Upper lobe of right lung (tissue), 1 donor: ENCODE data around the gene LIMD2. TPM values are rescaled to one million over a fixed set of nuclear protein-coding genes. Genes with fewer than 3 reads are reported as not detected.

ENCODE experiments used
- ATAC-seq: fragments of 200-7000 bp; cut with Tn5 transposase; one replicate; pipeline ENCODE4 v1.9.1; 2020; ENCODE audit warnings: mild to moderate bottlenecking, moderate library complexity
- DNase-seq: peaks from one replicate; pipeline ENCODE4 v3.0.0-alpha.2; 2020
- H3K27ac ChIP-seq: fragments of 200-600 bp; one replicate; pipeline ENCODE4 v1.8.0; 2022
- H3K27me3 ChIP-seq: fragments of 200-600 bp; one replicate; pipeline ENCODE4 v1.8.0; 2022; ENCODE audit warnings: mild to moderate bottlenecking
- H3K36me3 ChIP-seq: fragments of 200-600 bp; one replicate; pipeline ENCODE4 v1.8.0; 2022
- H3K4me1 ChIP-seq: fragments of 200-600 bp; one replicate; pipeline ENCODE4 v1.8.0; 2022
- H3K4me3 ChIP-seq: fragments of 200-600 bp; one replicate; pipeline ENCODE4 v1.8.0; 2022; ENCODE audit warnings: mild to moderate bottlenecking
- H3K9me3 ChIP-seq: fragments of 200-600 bp; one replicate; pipeline ENCODE4 v1.8.0; 2022
- intact Hi-C: fragments of 100-400 bp; cut with DNase I; formaldehyde crosslinking; loops from one replicate; pipeline ENCODE4 v1.11.0; 2022
- total RNA-seq: library from RNA; stranded (reverse); fragmentation: NEBNext Ultra II Directional; extraction: Animal tissue kit (Norgen Biotek cat#: 25700); gene quantifications from one replicate; pipeline ENCODE4 v1.2.1, GENCODE V29; 2021
- TF ChIP-seq, protein P1 (sequence below): fragments of 200-600 bp; IDR thresholded peaks from one replicate; pipeline ENCODE4 v1.8.0; 2022; ENCODE audit warnings: antibody characterized with exemption
- donor health status: DM: no; HTN: yes; CAD: no; lungs with severe emphysema.

Gene LIMD2
- total RNA-seq, 1 donor from 2014 or later = 22.9 TPM

DNA sequence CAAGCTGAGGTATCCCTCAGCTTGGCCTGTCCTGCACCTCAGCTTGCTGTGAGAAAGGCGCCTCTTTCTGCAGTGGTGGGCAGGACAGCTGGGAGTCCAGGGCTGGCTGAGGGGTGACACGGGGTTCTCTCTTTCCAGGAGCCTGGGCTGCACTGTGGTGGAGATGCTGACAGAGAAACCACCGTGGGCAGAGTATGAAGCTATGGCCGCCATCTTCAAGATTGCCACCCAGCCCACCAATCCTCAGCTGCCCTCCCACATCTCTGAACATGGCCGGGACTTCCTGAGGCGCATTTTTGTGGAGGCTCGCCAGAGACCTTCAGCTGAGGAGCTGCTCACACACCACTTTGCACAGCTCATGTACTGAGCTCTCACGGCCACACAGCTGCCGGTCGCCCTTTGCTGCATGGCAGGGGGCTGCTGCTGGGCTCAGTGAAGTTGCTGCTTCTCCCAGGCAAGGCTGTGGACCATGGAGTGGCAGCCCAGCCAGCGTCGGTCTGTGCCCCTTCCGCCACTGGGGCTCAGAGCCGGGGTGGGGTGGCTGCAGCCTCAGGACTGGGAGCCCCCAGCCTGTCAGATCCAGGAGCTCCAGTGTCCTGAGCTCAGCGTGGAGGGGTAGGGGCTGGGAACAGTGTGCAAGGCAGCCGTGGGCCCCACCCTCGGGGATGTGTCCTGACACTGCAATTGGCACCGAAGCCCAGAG is 6.4 kb downstream of the LIMD2 start:
- TF ChIP-seq, protein P1, sequence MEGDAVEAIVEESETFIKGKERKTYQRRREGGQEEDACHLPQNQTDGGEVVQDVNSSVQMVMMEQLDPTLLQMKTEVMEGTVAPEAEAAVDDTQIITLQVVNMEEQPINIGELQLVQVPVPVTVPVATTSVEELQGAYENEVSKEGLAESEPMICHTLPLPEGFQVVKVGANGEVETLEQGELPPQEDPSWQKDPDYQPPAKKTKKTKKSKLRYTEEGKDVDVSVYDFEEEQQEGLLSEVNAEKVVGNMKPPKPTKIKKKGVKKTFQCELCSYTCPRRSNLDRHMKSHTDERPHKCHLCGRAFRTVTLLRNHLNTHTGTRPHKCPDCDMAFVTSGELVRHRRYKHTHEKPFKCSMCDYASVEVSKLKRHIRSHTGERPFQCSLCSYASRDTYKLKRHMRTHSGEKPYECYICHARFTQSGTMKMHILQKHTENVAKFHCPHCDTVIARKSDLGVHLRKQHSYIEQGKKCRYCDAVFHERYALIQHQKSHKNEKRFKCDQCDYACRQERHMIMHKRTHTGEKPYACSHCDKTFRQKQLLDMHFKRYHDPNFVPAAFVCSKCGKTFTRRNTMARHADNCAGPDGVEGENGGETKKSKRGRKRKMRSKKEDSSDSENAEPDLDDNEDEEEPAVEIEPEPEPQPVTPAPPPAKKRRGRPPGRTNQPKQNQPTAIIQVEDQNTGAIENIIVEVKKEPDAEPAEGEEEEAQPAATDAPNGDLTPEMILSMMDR = no peak
- peaks cover 10% of the 10 kb centered on the region for H3K4me1 ChIP-seq
- H3K4me3 ChIP-seq = no peak overlapping the region
- no peak overlapping the region for H3K27ac ChIP-seq
- no peak for DNase-seq
- ATAC-seq = no peak
- intact Hi-C loops = no loop called here
- H3K9me3 ChIP-seq = no peaks in the 10 kb centered on the region
- H3K27me3 ChIP-seq = no peaks in the 10 kb centered on the region
- H3K36me3 ChIP-seq = peaks cover 63% of the 10 kb centered on the region

DNA sequence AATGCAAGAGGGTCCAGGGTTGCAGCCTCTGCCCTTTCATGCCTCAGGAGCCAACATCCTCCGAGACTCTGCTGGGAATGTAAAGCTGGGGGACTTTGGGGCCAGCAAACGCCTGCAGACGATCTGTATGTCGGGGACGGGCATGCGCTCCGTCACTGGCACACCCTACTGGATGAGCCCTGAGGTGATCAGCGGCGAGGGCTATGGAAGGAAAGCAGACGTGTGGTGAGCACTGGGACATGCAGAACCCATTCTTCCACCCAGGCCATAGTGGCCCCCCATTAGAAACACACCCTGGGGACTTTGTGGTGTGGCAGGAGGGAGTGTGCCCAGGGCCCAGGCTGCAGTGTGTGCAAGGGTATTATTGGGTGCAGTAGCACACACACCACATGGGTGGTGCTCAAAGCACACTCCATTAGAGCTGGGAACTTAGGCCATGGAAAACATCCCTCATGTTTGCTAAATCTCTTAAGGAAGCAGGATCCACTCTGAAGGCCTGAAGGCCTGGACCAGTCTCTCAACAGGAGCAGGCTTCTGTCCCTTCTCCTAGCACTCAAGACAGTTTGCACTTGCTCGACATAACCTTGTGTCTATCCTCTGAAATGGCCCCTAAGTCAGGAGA is 7.6 kb downstream of the LIMD2 start:
- TF ChIP-seq, protein P1 = no peak
- Histone ChIP-seq H3K27ac (no peak overlapping the region), H3K4me1 (peaks cover 6% of the 10 kb centered on the region), H3K4me3 (no peak overlapping the region), H3K9me3 (no peaks in the 10 kb centered on the region), H3K36me3 (peaks cover 71% of the 10 kb centered on the region), H3K27me3 (no peaks in the 10 kb centered on the region)
- ATAC-seq (no peak), DNase-seq (no peak)
- intact Hi-C loops = no loop called here

DNA sequence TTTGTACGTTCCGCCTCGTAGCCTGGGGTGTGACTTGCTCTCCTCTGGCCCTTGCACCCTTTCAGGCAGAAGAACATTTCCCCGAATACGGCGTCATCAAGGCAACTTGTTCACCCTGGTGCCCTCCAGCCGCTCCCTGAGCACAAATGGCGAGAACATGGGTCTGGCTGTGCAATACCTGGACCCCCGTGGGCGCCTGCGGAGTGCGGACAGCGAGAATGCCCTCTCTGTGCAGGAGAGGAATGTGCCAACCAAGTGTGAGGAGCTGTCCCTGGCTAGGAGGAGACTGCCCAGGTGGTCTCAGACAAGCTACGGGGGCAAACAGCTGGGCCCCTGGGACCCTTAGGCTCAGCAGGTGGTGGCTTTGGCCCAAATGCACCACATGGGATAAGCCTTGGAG is 10.4 kb downstream of the LIMD2 start:
- no peaks in the 10 kb centered on the region for H3K27me3 ChIP-seq
- H3K4me3 ChIP-seq = no peak overlapping the region
- H3K4me1 ChIP-seq = peaks cover 8% of the 10 kb centered on the region
- no peak overlapping the region for H3K27ac ChIP-seq
- ATAC-seq (no peak), DNase-seq (no peak)
- TF ChIP-seq, protein P1 = no peak
- no peaks in the 10 kb centered on the region for H3K9me3 ChIP-seq
- intact Hi-C loops = no loop called here
- H3K36me3 ChIP-seq = peaks cover 82% of the 10 kb centered on the region

DNA sequence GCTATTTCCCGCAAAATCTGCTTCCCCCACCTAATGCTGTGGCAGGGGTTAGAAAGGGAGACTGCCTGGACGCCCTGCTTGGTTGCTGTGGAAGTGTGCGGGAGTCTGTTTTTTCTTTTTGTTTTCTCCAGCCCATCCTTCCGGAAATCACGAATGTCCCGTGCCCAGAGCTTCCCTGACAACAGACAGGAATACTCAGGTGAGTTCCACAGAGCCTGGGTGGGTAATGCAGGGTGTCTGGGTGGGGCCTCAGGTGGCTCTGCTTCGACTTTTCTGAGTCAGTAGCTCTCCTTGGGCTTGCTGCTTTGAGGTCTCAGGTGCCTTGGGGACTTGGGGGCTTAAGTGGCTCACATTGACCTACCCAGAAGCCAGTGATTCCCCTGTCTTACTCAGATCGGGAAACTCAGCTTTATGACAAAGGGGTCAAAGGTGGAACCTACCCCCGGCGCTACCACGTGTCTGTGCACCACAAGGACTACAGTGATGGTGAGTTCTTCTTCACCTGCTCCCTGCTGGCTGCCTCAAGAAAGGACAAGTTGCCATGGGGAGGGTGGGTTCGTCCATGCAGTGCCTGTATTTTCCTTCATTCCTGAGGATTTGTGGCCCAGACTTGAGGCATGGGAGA is 11.4 kb downstream of the LIMD2 start:
- DNase-seq (no peak), ATAC-seq (no peak)

DNA sequence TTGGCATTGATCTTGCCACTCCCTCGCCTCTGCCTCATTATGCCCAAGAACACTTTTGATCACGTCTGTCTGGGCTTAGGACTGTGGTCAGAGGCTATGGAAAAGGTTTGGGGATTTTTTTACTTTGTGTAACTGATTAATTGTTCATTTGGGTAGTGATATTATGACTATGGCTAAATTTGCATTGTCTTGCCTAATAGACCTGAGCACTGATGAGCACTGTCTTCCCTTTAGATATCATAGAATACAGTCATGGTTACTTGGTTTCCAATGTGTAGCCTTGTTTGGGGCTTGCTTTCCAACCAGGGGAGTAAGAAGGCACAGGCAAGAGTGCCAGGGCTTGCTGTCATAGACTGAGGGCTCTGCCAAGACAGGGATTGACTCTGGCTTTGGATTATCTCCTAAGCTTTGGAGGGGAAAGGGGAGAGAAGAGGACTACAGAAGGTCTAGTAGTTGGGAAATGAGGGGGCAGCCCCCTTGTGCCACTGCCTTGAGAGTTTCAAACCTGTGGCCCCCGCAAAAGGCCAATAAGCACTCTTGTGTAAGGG is 13.7 kb downstream of the LIMD2 start:
- H3K4me1 ChIP-seq = peaks cover 10% of the 10 kb centered on the region
- TF ChIP-seq, protein P1 = no peak
- H3K27ac ChIP-seq = no peak overlapping the region
- DNase-seq = no peak
- no peak for ATAC-seq
- no peak overlapping the region for H3K4me3 ChIP-seq
- intact Hi-C loops = no loop called here
- H3K27me3 ChIP-seq = no peaks in the 10 kb centered on the region
- H3K9me3 ChIP-seq = no peaks in the 10 kb centered on the region
- peaks cover 81% of the 10 kb centered on the region for H3K36me3 ChIP-seq

More for the DNA sequence above, 11.4 kb downstream of the LIMD2 start:
- peaks cover 84% of the 10 kb centered on the region for H3K36me3 ChIP-seq
- TF ChIP-seq, protein P1 = no peak
- no peaks in the 10 kb centered on the region for H3K9me3 ChIP-seq
- H3K27ac ChIP-seq = no peak overlapping the region
- peaks cover 8% of the 10 kb centered on the region for H3K4me1 ChIP-seq
- H3K4me3 ChIP-seq = no peak overlapping the region
- intact Hi-C loops = no loop called here
- H3K27me3 ChIP-seq = no peaks in the 10 kb centered on the region
